Measurements from ENCODE around the gene UGT3A2. TPM values are rescaled to one million over a fixed set of nuclear protein-coding genes. Genes with fewer than 3 reads are reported as not detected.

UGT3A2 gene
- total RNA-seq, 2 experiments from 2014 or later = not detected

DNA sequence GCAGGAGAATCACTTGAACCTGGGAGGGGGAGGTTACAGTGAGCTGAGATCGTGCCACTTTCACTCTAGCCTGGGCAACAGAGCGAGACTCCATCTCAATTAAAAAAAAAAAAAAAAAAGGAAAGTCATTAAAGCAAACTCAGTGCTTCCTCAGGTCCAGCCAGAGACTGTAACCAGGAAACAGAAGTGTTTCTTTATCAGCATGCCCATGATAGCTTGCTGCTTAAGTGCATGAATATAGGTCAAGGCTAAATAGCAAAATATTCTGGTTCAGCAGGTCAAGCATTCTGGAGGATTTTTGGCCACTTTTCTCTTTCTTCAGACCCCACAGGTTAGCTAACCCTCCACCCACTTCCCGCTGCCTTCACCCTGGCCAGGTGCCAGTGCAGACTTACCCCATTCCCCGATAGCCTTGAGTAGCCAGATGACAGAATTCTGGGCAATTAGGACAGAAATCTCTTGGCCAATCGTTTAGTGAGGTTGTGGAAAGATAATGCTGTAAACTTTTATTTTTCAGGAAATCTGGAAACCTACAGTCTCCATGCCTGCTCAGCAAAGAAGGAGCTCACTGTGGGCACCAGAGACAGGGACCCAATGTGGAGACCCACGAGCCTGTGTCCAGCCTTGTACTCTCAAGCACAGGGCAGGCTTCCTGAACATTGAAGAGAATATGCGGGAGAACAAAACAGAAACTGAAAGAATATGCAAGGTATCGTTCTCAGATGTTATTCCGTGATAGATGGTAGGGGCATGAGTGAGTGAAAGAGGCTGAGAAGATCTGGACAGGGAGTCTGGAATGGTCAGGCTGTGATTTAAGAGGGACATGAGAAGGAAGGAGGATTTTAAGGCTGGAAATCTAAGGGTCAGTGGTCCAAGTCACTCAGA, 4.2 kb upstream of the UGT3A2 start:
- Mint-ChIP-seq H3K27ac (no peak overlapping the region), H3K27me3 (peaks cover 12% of the 10 kb centered on the region), H3K4me1 (peaks cover 5% of the 10 kb centered on the region), H3K36me3 (ENCODE audit: low read depth) (no peaks in the 10 kb centered on the region), H3K9me3 (ENCODE audit: low read depth) (no peaks in the 10 kb centered on the region), H3K4me3 (no peak overlapping the region)
- ATAC-seq (no peak), DNase-seq (no peak)
- intact Hi-C loops (cut with DNase I, micrococcal nuclease) = no loop called here
- ChIA-PET POLR2A (no interaction called here), CTCF (interaction anchor here (3.9 kb wide), 1 partner anchor 8 kb away, joined by 12 read pairs; no protein-coding TSS in a partner anchor)

DNA sequence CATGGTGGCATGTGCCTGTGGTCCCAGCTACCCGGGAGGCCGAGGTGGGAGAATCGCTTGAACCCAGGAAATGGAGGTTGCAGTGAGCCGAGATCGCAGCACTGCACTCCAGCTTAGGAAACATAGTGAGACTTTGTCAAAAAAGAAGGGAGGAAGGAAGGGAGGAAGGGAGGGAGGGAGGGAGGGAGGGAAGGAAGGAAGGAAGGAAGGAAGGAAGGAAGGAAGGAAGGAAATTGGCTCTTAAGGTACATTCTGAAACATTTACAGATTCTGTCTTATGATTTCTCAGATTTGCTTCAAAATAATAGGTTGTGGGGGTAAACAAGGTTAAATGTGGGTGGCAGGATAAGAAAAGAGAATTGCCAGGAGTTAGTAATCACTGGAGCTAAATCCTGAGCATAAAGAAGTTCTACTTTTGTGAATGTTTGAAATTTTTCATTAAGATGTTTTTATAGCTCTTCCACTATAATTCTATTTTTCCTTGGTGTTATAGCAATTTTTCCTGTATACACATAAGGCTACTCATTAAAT, 2.1 kb upstream of the UGT3A2 start:
- H3K9me3 Mint-ChIP-seq (ENCODE audit: low read depth) = no peaks in the 10 kb centered on the region
- no peaks in the 10 kb centered on the region for H3K36me3 Mint-ChIP-seq (ENCODE audit: low read depth)
- H3K27me3 Mint-ChIP-seq = peaks cover 22% of the 10 kb centered on the region
- CTCF ChIA-PET = interaction anchor here (0.6 to 3.9 kb wide), 4 partner anchors 9 to 837 kb away, joined by 3 to 12 read pairs (median 3); no protein-coding TSS in a partner anchor
- intact Hi-C loops (cut with DNase I, micrococcal nuclease) = no loop called here
- peaks cover 5% of the 10 kb centered on the region for H3K4me1 Mint-ChIP-seq
- H3K27ac Mint-ChIP-seq = no peak overlapping the region
- no peak overlapping the region for H3K4me3 Mint-ChIP-seq
- no peak for DNase-seq
- POLR2A ChIA-PET = no interaction called here
- no peak for ATAC-seq

DNA sequence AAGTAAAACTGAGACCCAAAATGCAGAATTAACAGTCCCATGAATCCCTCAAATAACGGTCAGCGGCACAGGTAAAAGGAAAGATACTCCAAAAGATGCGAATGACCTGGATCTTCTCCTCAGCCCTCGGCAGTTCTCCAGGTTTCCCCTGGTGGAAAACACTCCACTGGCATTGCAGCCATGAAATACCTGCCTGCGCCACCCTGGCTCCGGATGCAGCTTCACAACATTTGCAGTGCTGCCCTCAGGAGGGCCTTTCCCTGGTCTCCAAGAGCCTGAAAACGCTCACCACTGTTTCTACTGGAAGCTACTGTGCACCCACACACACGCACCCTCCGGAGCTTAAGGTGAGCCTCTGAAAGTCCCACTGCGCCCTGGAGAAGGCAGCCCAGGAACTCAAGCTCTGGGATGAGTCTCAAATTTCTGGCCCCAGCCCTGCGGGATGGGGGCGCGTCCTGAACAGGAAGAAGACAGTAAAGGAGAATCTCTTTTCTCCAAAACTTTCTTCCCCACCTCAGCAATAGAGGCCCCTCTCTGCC, 612 bp downstream of the UGT3A2 start:
- no peaks in the 10 kb centered on the region for H3K9me3 Mint-ChIP-seq (ENCODE audit: low read depth)
- H3K4me3 Mint-ChIP-seq = no peak overlapping the region
- H3K27me3 Mint-ChIP-seq = peaks cover 22% of the 10 kb centered on the region
- H3K4me1 Mint-ChIP-seq = peaks cover 5% of the 10 kb centered on the region
- DNase-seq (no peak), ATAC-seq (no peak)
- ChIA-PET POLR2A (no interaction called here), CTCF (interaction anchor here (1.1 to 4.0 kb wide), 2 partner anchors 13 to 24 kb away, joined by 3 to 19 read pairs; no protein-coding TSS in a partner anchor)
- H3K36me3 Mint-ChIP-seq (ENCODE audit: low read depth) = no peaks in the 10 kb centered on the region
- H3K27ac Mint-ChIP-seq = no peak overlapping the region
- intact Hi-C loops (cut with DNase I, micrococcal nuclease) = no loop called here

DNA sequence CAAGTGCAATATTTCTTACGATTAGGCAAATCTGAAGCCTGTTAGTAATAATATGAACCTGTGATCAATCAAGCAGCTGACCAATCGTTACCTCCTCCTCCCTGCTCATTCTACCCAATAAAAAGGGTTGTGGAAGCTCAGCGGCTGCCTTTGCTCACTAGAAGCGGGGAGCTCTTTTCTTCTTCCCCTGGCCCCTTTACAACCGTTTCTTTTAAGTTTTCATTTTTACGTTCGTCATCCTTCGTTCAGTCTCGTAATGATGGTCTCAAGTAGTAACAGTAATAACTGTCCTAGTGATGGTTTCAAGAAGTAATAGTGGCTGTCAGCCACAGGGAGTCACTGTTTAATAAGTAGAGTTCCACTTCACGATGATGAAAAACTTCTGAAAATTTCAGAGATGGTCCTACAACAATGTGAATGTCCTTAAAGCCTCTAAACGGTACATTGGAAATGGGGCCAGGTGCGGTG, 6.2 kb downstream of the UGT3A2 start:
- Mint-ChIP-seq H3K4me1 (peaks cover 4% of the 10 kb centered on the region), H3K36me3 (ENCODE audit: low read depth) (no peaks in the 10 kb centered on the region), H3K9me3 (ENCODE audit: low read depth) (no peaks in the 10 kb centered on the region), H3K27me3 (peaks cover 19% of the 10 kb centered on the region), H3K4me3 (no peak overlapping the region), H3K27ac (no peak overlapping the region)
- ChIA-PET POLR2A (interaction anchor here (0.8 kb wide), 1 partner anchor 181 kb away, joined by 3 read pairs; the partner anchor contains the start of gene NADK2), CTCF (interaction anchor here (0.6 to 1.5 kb wide), 5 partner anchors 9 to 184 kb away, joined by 3 to 4 read pairs (median 3); no protein-coding TSS in a partner anchor)
- intact Hi-C loops (cut with DNase I, micrococcal nuclease) = no loop called here
- peak; percentile 42 for ATAC-seq
- DNase-seq = no peak

DNA sequence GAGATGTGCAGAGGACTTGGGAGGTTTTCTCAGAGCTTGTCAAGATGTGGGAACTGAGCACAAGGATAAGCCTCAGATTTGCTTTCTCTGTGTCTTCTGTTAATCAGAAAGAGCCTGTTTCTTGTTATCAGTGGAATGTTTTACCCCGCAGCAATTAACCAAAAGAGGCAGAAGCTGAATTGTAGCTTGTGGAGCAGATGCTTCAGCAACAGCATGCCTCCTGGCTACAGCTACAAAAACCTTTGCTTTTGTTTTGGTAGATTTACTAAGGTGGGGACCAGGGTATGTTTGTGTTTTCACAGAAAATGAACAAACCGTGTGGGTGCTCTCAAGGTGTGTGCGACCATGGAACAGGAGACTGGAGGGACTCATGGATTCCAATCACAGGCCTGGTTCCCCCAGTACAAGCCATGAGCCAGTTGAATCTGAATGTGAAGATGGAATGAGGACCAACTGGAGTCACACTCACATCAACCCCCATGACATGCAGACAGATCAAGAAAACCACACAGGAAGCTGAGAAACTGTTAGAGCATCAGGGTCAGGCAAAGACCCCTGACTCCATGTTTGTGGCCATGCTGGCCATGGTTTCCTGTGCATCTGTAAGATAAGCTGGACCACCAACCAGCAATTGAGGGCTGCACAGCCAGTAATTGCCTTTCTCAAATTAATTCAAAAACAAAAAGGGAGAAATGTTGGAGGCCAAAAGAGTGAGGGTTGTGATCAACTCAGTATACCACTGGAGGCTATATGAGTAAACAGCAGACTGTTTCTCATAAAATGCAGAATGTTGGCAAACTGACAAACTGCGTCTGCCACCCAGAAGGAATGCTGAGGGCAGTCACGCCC, 6.9 kb downstream of the UGT3A2 start:
- POLR2A ChIA-PET = interaction anchor here (0.8 kb wide), 1 partner anchor 181 kb away, joined by 3 read pairs; the partner anchor contains the start of gene NADK2
- DNase-seq (no peak), ATAC-seq (no peak)
- peaks cover 5% of the 10 kb centered on the region for H3K4me1 Mint-ChIP-seq
- H3K27ac Mint-ChIP-seq = no peak overlapping the region
- H3K27me3 Mint-ChIP-seq = peaks cover 14% of the 10 kb centered on the region
- intact Hi-C loops (cut with DNase I, micrococcal nuclease) = no loop called here
- no peaks in the 10 kb centered on the region for H3K36me3 Mint-ChIP-seq (ENCODE audit: low read depth)
- no peaks in the 10 kb centered on the region for H3K9me3 Mint-ChIP-seq (ENCODE audit: low read depth)
- CTCF ChIA-PET = interaction anchor here (0.6 to 1.5 kb wide), 6 partner anchors 10 to 185 kb away, joined by 3 to 4 read pairs (median 3); no protein-coding TSS in a partner anchor
- H3K4me3 Mint-ChIP-seq = no peak overlapping the region

- no peak overlapping the region for H3K27ac Mint-ChIP-seq
- ATAC-seq (no peak), DNase-seq (no peak)
- ChIA-PET POLR2A (no interaction called here), CTCF (interaction anchor here (1.5 kb wide), 2 partner anchors 11 to 21 kb away, joined by 3 to 4 read pairs; no protein-coding TSS in a partner anchor)
- H3K36me3 Mint-ChIP-seq (ENCODE audit: low read depth) = no peaks in the 10 kb centered on the region
- no peak overlapping the region for H3K4me3 Mint-ChIP-seq
- H3K4me1 Mint-ChIP-seq = peaks cover 7% of the 10 kb centered on the region
- peaks cover 12% of the 10 kb centered on the region for H3K27me3 Mint-ChIP-seq
- H3K9me3 Mint-ChIP-seq (ENCODE audit: low read depth) = no peaks in the 10 kb centered on the region
- intact Hi-C loops (cut with DNase I, micrococcal nuclease) = no loop called here
Measured at GRCh38 chr5:36058776-36059175, 7.9 kb downstream of the UGT3A2 start.

DNA sequence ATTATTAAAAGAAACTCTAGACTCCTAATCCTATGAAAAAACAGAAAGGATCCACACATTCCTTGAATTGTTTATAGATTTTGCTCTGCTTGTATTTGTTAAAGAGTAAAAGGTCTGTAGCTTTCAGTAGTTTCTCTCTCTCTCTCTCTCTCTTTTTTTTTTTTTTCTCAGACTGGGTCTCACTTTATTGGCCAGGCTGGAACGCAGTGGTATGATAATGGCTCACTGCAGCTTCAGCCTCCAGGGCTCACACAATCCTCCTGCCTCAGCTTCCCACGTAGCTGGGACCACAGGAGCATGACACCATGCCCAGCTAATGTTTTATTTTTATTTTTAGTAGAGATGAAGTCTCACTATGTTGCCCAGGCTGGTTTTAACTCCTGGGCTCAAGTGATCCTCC, 9.3 kb downstream of the UGT3A2 start:
- ChIA-PET CTCF (no interaction called here), POLR2A (no interaction called here)
- Mint-ChIP-seq H3K27me3 (peaks cover 12% of the 10 kb centered on the region), H3K4me3 (no peak overlapping the region), H3K36me3 (ENCODE audit: low read depth) (no peaks in the 10 kb centered on the region), H3K4me1 (peaks cover 7% of the 10 kb centered on the region), H3K9me3 (ENCODE audit: low read depth) (no peaks in the 10 kb centered on the region), H3K27ac (no peak overlapping the region)
- no peak for DNase-seq
- intact Hi-C loops (cut with DNase I, micrococcal nuclease) = no loop called here
- no peak for ATAC-seq

DNA sequence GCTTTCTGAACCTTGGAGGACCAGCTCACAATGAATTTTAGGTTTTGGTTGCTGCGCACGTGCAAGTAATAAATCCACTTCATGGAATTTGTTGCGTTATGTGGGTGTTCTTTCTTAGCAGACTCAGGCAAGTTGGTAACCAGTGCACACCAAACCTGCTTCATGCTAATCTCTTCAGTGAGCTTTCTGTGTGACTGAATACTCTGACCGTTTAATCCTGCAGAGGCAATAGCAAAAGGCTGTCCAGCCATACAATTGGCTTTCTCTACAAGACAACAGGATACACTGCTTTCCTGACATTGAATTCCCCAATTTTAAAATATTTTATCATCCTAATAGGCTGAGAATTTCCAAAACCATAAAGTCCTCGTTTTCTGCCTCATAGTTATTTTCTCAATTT, 10.3 kb downstream of the UGT3A2 start:
- H3K4me1 Mint-ChIP-seq = peaks cover 7% of the 10 kb centered on the region
- H3K27me3 Mint-ChIP-seq = peaks cover 12% of the 10 kb centered on the region
- no peaks in the 10 kb centered on the region for H3K36me3 Mint-ChIP-seq (ENCODE audit: low read depth)
- H3K4me3 Mint-ChIP-seq = no peak overlapping the region
- H3K9me3 Mint-ChIP-seq (ENCODE audit: low read depth) = no peaks in the 10 kb centered on the region
- H3K27ac Mint-ChIP-seq = no peak overlapping the region
- ChIA-PET CTCF (no interaction called here), POLR2A (no interaction called here)
- ATAC-seq (no peak), DNase-seq (no peak)
- intact Hi-C loops (cut with DNase I, micrococcal nuclease) = no loop called here

DNA sequence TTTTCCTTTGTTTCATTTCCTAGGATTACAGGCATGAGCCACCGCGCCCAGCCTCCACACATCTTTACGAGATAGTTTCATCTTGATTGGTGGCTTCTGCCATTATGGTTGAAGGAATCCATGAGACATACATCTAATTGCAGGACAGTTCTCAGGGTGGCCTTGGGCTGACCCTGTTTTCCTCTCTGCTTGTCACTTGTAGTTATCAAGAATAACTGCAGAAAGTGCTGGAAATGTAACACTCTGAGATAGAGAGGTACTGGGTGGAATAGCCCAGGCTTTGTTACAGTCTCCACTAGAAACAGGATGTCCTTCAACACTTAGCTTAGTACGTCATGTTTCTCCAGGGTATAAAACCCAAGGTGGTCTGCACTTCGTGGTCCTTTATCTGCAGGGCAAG, 10.7 kb downstream of the UGT3A2 start:
- Mint-ChIP-seq H3K27ac (no peak overlapping the region), H3K36me3 (ENCODE audit: low read depth) (no peaks in the 10 kb centered on the region), H3K4me3 (no peak overlapping the region), H3K4me1 (peaks cover 7% of the 10 kb centered on the region), H3K27me3 (peaks cover 12% of the 10 kb centered on the region), H3K9me3 (ENCODE audit: low read depth) (no peaks in the 10 kb centered on the region)
- DNase-seq (no peak), ATAC-seq (no peak)
- intact Hi-C loops (cut with DNase I, micrococcal nuclease) = no loop called here
- ChIA-PET CTCF (no interaction called here), POLR2A (no interaction called here)

DNA sequence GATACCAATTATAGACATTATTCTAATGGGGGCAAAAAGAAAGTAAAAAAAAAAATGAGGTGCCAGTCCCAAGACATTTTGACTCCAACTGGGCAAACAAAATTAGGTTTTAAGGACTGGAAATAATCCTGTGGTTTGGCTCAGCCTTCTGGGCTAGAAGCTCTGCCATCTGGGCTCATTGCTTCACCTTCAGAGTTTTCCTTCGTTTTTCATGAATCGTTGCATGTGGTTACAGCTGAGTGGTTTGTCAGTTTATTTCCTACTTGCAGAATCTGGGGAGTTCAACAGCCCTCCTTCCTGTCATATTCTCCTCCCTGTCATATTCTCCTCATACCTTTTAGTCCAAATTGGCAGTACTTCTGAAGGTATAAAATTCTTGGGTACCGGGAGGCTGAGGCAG, 12.0 kb downstream of the UGT3A2 start:
- H3K4me1 Mint-ChIP-seq = peaks cover 3% of the 10 kb centered on the region
- ChIA-PET CTCF (interaction anchor here (0.6 to 0.7 kb wide), 2 partner anchors 30 to 704 kb away, joined by 3 read pairs; no protein-coding TSS in a partner anchor), POLR2A (no interaction called here)
- H3K36me3 Mint-ChIP-seq (ENCODE audit: low read depth) = no peaks in the 10 kb centered on the region
- no peak overlapping the region for H3K27ac Mint-ChIP-seq
- ATAC-seq (no peak), DNase-seq (no peak)
- intact Hi-C loops (cut with DNase I, micrococcal nuclease) = no loop called here
- H3K9me3 Mint-ChIP-seq (ENCODE audit: low read depth) = no peaks in the 10 kb centered on the region
- no peak overlapping the region for H3K4me3 Mint-ChIP-seq
- H3K27me3 Mint-ChIP-seq = peaks cover 12% of the 10 kb centered on the region

- CTCF ChIA-PET = no interaction called here
- DNase-seq = no peak
- POLR2A ChIA-PET = no interaction called here
- Mint-ChIP-seq H3K4me1 (peaks cover 3% of the 10 kb centered on the region), H3K36me3 (ENCODE audit: low read depth) (no peaks in the 10 kb centered on the region), H3K4me3 (no peak overlapping the region), H3K27me3 (peaks cover 2% of the 10 kb centered on the region), H3K27ac (no peak overlapping the region), H3K9me3 (ENCODE audit: low read depth) (no peaks in the 10 kb centered on the region)
- intact Hi-C loops (cut with DNase I, micrococcal nuclease) = no loop called here
- ATAC-seq = no peak
Measured at GRCh38 chr5:36052538-36052937, 14.1 kb downstream of the UGT3A2 start.

All from activated CD4-positive, alpha-beta T cell treated with anti-CD3 and anti-CD28 coated beads for 36 hours (primary cell).